Esophagus (tissue), 2 donors: ENCODE data around the gene IDH1. TPM values are rescaled to one million over a fixed set of nuclear protein-coding genes. Genes with fewer than 3 reads are reported as not detected.

ENCODE experiments used
- H3K27ac ChIP-seq, 2 donors: one replicate each; pipeline ENCODE4 v1.5.1; 2013; ENCODE audit warnings: low read depth in 2 of 2, mild to moderate bottlenecking in 2 of 2, inconsistent platforms in 1 of 2, low read length in 1 of 2, moderate library complexity in 1 of 2
- H3K27me3 ChIP-seq, 2 donors: one replicate each; pipeline ENCODE4 v1.6.1; 2013; ENCODE audit warnings: low read length in 2 of 2, control low read depth in 1 of 2, mild to moderate bottlenecking in 1 of 2; ENCODE audit not compliant: insufficient read depth in 2 of 2, control insufficient read depth in 1 of 2
- H3K36me3 ChIP-seq, 2 donors: one replicate each; pipeline ENCODE4 v1.6.1; 2013; ENCODE audit warnings: low read length in 1 of 2; ENCODE audit not compliant: control insufficient read depth in 2 of 2, insufficient read depth in 2 of 2
- H3K4me1 ChIP-seq, 2 donors: one replicate each; pipeline ENCODE4 v1.6.1; 2013; ENCODE audit warnings: low read length in 1 of 2; ENCODE audit not compliant: control insufficient read depth in 2 of 2, insufficient read depth in 2 of 2
- H3K4me3 ChIP-seq, 2 donors: one replicate each; pipeline ENCODE4 v1.5.1; 2013; ENCODE audit warnings: low read length in 2 of 2, mild to moderate bottlenecking in 2 of 2, low read depth in 1 of 2, moderate library complexity in 1 of 2
- H3K9me3 ChIP-seq, 2 donors: one replicate each; pipeline ENCODE4 v1.6.1; 2013; ENCODE audit warnings: mild to moderate bottlenecking in 2 of 2, low read depth in 1 of 2, low read length in 1 of 2, moderate library complexity in 1 of 2; ENCODE audit not compliant: control insufficient read depth in 2 of 2, insufficient read depth in 1 of 2
- WGBS, 2 donors: extraction: QIAGEN DNeasy Blood & Tissue Kit; methylation state at CpG; one replicate each; pipeline ENCODE4 v1.1.7; 2013; 5-methylcytosine and 5-hydroxymethylcytosine counted together
- polyA plus RNA-seq, 2 donors: library from polyadenylated mRNA; stranded (reverse); fragments of 200-250 nt; gene quantifications; one replicate each; pipeline ENCODE4 v1.2.3, GENCODE V29; 2013
- donor health status: healthy with polysubstance abuse.
- donor health status: Bipolar disorder and iron deficiency.

IDH1 gene
- polyA plus RNA-seq, 2 donors = 59.6 to 77.4 TPM

GRCh38 chr2:208195531-208195930, 59.3 kb downstream of the IDH1 start:
- peaks cover 0 to 3% of the 10 kb centered on the region in 2 donors for H3K4me1 ChIP-seq
- H3K9me3 ChIP-seq = no peaks in the 10 kb centered on the region
- H3K4me3 ChIP-seq = no peak overlapping the region
- H3K36me3 ChIP-seq = no peaks in the 10 kb centered on the region
- no peak overlapping the region for H3K27ac ChIP-seq
- WGBS, 2 donors = 83 to 87% methylated on average over 3 of the region's 3 CpGs
- H3K27me3 ChIP-seq = no peaks in the 10 kb centered on the region

- 67 to 72% methylated on average over 8 of the region's 8 CpGs for WGBS, 2 donors
- Histone ChIP-seq H3K36me3 (no peaks in the 10 kb centered on the region), H3K27me3 (peaks cover 0 to 2% of the 10 kb centered on the region in 2 donors), H3K4me3 (no peak overlapping the region), H3K4me1 (peaks cover 0 to 3% of the 10 kb centered on the region in 2 donors), H3K27ac (no peak overlapping the region), H3K9me3 (no peaks in the 10 kb centered on the region)
Measured at GRCh38 chr2:208192611-208193236, 62.1 kb downstream of the IDH1 start.

GRCh38 chr2:208189810-208190503, 64.9 kb downstream of the IDH1 start, which contains the start of gene C2orf80:
Gene C2orf80 (minus strand): TSS chr2:208190030. CDS start chr2:208186986, 3,044 bp downstream.
- Histone ChIP-seq H3K36me3 (no peaks in the 10 kb centered on the region), H3K4me3 (no peak within 1 kb of the TSS), H3K9me3 (no peaks in the 10 kb centered on the region), H3K27me3 (peaks cover 0 to 2% of the 10 kb centered on the region in 2 donors), H3K27ac (no peak within 1 kb of the TSS), H3K4me1 (peaks cover 0 to 3% of the 10 kb centered on the region in 2 donors)
- 66 to 71% methylated on average over 10 of the region's 10 CpGs for WGBS, 2 donors

DNA sequence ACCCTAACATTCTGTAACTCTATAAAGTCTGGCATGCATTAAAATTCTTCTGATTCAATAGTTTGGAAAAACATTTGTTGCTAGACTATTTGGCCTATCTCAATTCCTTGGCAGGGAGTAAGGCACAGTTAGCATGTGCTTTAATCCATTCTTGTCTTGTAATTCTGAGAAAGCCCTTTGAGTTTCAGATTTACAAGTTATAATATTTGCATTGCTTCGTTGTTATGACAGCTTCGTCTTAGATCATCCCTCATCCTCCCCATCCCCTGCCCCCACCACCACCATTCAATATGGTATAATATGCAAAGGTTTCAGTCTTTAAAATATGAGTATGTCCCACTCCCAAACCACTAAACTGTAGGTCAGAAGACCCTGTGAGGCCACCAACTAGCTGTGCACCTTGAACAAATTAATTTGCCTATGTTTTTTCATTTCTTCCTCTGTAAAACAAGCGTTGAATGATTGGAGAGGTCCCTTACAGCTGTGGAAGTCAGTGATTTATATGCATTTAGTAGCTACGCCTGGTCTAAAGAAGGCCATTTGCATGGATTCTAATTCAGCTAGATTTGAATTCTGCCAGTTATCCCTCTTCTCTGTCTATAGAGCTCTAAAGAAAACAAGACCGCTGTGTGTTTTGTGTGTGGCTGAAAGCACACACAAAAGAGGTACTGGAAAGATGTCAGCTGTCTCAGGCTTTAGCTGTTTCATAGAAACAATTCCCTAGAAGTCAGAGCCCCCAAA, 65.6 kb downstream of the IDH1 start:
- no peak overlapping the region for H3K27ac ChIP-seq
- peaks cover 0 to 2% of the 10 kb centered on the region in 2 donors for H3K27me3 ChIP-seq
- H3K36me3 ChIP-seq = no peaks in the 10 kb centered on the region
- no peaks in the 10 kb centered on the region for H3K9me3 ChIP-seq
- no peak overlapping the region for H3K4me3 ChIP-seq
- 76 to 78% methylated on average over 5 of the region's 5 CpGs for WGBS, 2 donors
- peaks cover 0 to 3% of the 10 kb centered on the region in 2 donors for H3K4me1 ChIP-seq

DNA sequence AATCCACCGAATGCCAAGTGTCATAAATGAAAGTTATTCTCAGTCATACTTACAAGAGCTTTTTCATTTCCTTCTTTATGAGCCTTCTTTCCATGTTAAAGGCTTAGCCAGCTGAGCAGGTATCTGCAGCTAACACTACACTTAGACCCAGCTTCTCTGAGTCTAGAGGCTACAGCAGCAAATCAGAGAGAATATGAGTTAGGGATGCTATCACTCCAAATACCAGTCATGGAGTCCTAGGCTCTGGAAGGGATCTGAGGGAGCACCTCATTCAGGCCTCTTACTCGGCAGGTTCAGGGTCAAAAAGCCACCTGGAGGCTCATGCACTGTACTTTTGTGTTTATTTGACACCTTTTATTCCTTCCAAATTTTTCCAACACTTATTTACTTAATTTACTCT, 68.0 kb downstream of the IDH1 start:
- Histone ChIP-seq H3K9me3 (no peaks in the 10 kb centered on the region), H3K27ac (no peak overlapping the region), H3K4me1 (no peaks in the 10 kb centered on the region), H3K4me3 (no peak overlapping the region), H3K36me3 (no peaks in the 10 kb centered on the region), H3K27me3 (peaks cover 0 to 2% of the 10 kb centered on the region in 2 donors)
- 88% methylated on average over 2 of the region's 2 CpGs for WGBS, 2 donors

DNA sequence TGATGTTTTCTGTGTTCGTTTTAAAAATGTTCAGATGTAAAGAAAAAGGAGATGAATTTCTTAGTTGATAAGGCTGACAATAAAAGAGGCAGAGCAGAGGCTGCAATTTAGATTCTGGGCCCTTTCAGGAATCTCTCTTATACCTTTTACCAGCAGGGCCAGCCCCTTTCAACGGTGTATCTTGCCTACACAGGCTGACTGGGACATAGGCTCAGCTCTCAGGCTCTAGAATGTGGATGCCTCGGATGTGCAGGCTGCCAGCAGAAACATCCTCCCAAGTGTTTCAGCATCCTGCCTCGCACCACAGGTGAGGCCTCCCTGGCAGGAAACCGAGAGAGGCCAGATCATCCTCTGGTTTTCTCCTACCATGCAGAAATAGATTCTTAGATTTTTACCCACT, 68.4 kb downstream of the IDH1 start:
- Histone ChIP-seq H3K36me3 (no peaks in the 10 kb centered on the region), H3K9me3 (no peaks in the 10 kb centered on the region), H3K4me1 (no peaks in the 10 kb centered on the region), H3K27me3 (peaks cover 0 to 2% of the 10 kb centered on the region in 2 donors), H3K4me3 (no peak overlapping the region), H3K27ac (no peak overlapping the region)
- 63 to 72% methylated on average over 5 of the region's 5 CpGs for WGBS, 2 donors

Other genes with a start within 250 kb of the IDH1 start
- 1 to 10 TPM; 1.7 to 1.9 TPM for gene PLEKHM3, start 229.5 kb downstream of the IDH1 start, polyA plus RNA-seq
- not detected for gene CRYGD, start 130.5 kb downstream of the IDH1 start, polyA plus RNA-seq
- gene CRYGC, start 125.2 kb downstream of the IDH1 start, polyA plus RNA-seq = not detected
- not detected for gene CRYGB, start 108.9 kb downstream of the IDH1 start, polyA plus RNA-seq
- gene CRYGA, start 91.5 kb downstream of the IDH1 start, polyA plus RNA-seq = not detected
- gene C2orf80, start 65.0 kb downstream of the IDH1 start, polyA plus RNA-seq = not detected
- gene PIKFYVE, start 11.2 kb upstream of the IDH1 start, polyA plus RNA-seq = 1 to 10 TPM; 2.9 to 3.6 TPM
- not detected for gene PTH2R, start 151.7 kb upstream of the IDH1 start, polyA plus RNA-seq